ENCODE data around the gene SCIN. TPM values are rescaled to one million over a fixed set of nuclear protein-coding genes. Genes with fewer than 3 reads are reported as not detected.

The SCIN gene
- polyA plus RNA-seq, 1 donor from 2014 or later: 0.53 TPM

GRCh38 chr7:12623223-12623622 lies 52.7 kb downstream of the SCIN start:
- Histone ChIP-seq H3K4me3 (ENCODE audit: low read length) (no peak overlapping the region), H3K27me3 (ENCODE audit: insufficient read depth, low read depth, low read length) (no peaks in the 10 kb centered on the region), H3K36me3 (ENCODE audit: insufficient read depth, low read length) (no peaks in the 10 kb centered on the region), H4K20me1 (ENCODE audit: insufficient read depth) (no peaks in the 10 kb centered on the region), H3K9ac (ENCODE audit: low read length) (no peak overlapping the region), H3K4me2 (ENCODE audit: low read length) (no peak overlapping the region), H3K27ac (ENCODE audit: low read length) (no peak overlapping the region), H3K79me2 (replicated peaks; ENCODE audit: insufficient read depth, low read length) (no peaks in the 10 kb centered on the region), H3K9me2 (ENCODE audit: insufficient read depth, low read length) (no peaks in the 10 kb centered on the region), H3K9me3 (ENCODE audit: low read length) (no peaks in the 10 kb centered on the region), H2AFZ (ENCODE audit: low read depth, low read length) (no peak overlapping the region), H3F3A (ENCODE audit: insufficient read depth, low read length, poor library complexity, severe bottlenecking) (no peaks in the 10 kb centered on the region)
- TF ChIP-seq MXI1 (conservative IDR thresholded peaks at IDR 0.05; ENCODE audit: poor library complexity, severe bottlenecking) (no peak), CTCF (IDR thresholded peaks at IDR 0.05; ENCODE audit: poor library complexity, severe bottlenecking) (no peak), RAD21 (conservative IDR thresholded peaks at IDR 0.05) (no peak), POLR2AphosphoS5 (IDR thresholded peaks at IDR 0.05) (no peak), EZH2 (IDR thresholded peaks at IDR 0.05; ENCODE audit: borderline replicate concordance, insufficient read depth, low read length, poor library complexity, severe bottlenecking) (no peak), SMC3 (conservative IDR thresholded peaks at IDR 0.05; ENCODE audit: poor library complexity) (no peak), REST (IDR thresholded peaks at IDR 0.05; ENCODE audit: borderline replicate concordance) (no peak), TAF1 (IDR thresholded peaks at IDR 0.05; ENCODE audit: low read depth) (no peak)

- TF ChIP-seq SMC3 (conservative IDR thresholded peaks at IDR 0.05; ENCODE audit: poor library complexity) (peak; percentile 45), CTCF (IDR thresholded peaks at IDR 0.05; ENCODE audit: poor library complexity, severe bottlenecking) (peak; percentile 56), POLR2AphosphoS5 (IDR thresholded peaks at IDR 0.05) (no peak), RAD21 (conservative IDR thresholded peaks at IDR 0.05) (peak; percentile 54)
- Histone ChIP-seq H3K4me3 (ENCODE audit: low read length) (no peak overlapping the region), H3K27ac (ENCODE audit: low read length) (no peak overlapping the region), H3K9ac (ENCODE audit: low read length) (no peak overlapping the region), H3K27me3 (ENCODE audit: insufficient read depth, low read depth, low read length) (no peaks in the 10 kb centered on the region), H3K9me2 (ENCODE audit: insufficient read depth, low read length) (no peaks in the 10 kb centered on the region), H4K20me1 (ENCODE audit: insufficient read depth) (no peaks in the 10 kb centered on the region), H3K4me2 (ENCODE audit: low read length) (no peak overlapping the region), H3F3A (ENCODE audit: insufficient read depth, low read length, poor library complexity, severe bottlenecking) (no peaks in the 10 kb centered on the region), H3K9me3 (ENCODE audit: low read length) (no peaks in the 10 kb centered on the region), H2AFZ (ENCODE audit: low read depth, low read length) (no peak overlapping the region), H3K36me3 (ENCODE audit: insufficient read depth, low read length) (no peaks in the 10 kb centered on the region), H3K79me2 (replicated peaks; ENCODE audit: insufficient read depth, low read length) (no peaks in the 10 kb centered on the region)
Observed at GRCh38 chr7:12623885-12624498, 53.5 kb downstream of the SCIN start.

All from neural cell (in vitro differentiated cells).